Activated naive CD8-positive, alpha-beta T cell treated with anti-CD3 and anti-CD28 coated beads, Interleukin-2, amount 10 ng/mL, durations not matched to agents 7 days and 5 days (primary cell): Measurements from ENCODE around the gene TMEM121. TPM values are rescaled to one million over a fixed set of nuclear protein-coding genes. Genes with fewer than 3 reads are reported as not detected.

Experiments
- ATAC-seq: fragments of 150-1000 bp; cut with Tn5 transposase; one replicate; pipeline ENCODE4 v1.10.0; 2021; ENCODE audit warnings: low read depth, moderate library complexity
- POLR2A ChIA-PET: fragments of 350-600 bp; sonication (Branson Sonifier 250); formaldehyde crosslinking; loops from one replicate; lab custom pipeline; 2021; ENCODE audit warnings: antibody characterized with exemption; lab: Charles Lee
- DNase-seq: peaks from one replicate; pipeline ENCODE4 v3.0.0; 2021
- H3K27ac Mint-ChIP-seq: one replicate; pipeline ENCODE4 v1.8.0; 2022; ENCODE audit warnings: mild to moderate bottlenecking, mixed read lengths
- H3K27me3 Mint-ChIP-seq: one replicate; pipeline ENCODE4 v1.8.0; 2022; ENCODE audit warnings: mild to moderate bottlenecking, moderate library complexity, mixed read lengths
- H3K36me3 Mint-ChIP-seq: one replicate; pipeline ENCODE4 v1.8.0; 2021; ENCODE audit warnings: mild to moderate bottlenecking, mixed read lengths
- H3K4me1 Mint-ChIP-seq: one replicate; pipeline ENCODE4 v1.8.0; 2021; ENCODE audit warnings: mixed read lengths
- H3K4me3 Mint-ChIP-seq: one replicate; pipeline ENCODE4 v1.8.0; 2022; ENCODE audit warnings: mild to moderate bottlenecking, moderate library complexity, mixed read lengths
- H3K9me3 Mint-ChIP-seq: one replicate; pipeline ENCODE4 v1.8.0; 2021; ENCODE audit warnings: mixed read lengths
- total RNA-seq, 2 experiments: library from RNA; stranded (reverse); gene quantifications; one replicate each; pipeline ENCODE4 v1.2.3, GENCODE V29; 2021

TMEM121 gene
- total RNA-seq, 2 experiments from 2014 or later: 8.1 to 8.8 TPM

DNA sequence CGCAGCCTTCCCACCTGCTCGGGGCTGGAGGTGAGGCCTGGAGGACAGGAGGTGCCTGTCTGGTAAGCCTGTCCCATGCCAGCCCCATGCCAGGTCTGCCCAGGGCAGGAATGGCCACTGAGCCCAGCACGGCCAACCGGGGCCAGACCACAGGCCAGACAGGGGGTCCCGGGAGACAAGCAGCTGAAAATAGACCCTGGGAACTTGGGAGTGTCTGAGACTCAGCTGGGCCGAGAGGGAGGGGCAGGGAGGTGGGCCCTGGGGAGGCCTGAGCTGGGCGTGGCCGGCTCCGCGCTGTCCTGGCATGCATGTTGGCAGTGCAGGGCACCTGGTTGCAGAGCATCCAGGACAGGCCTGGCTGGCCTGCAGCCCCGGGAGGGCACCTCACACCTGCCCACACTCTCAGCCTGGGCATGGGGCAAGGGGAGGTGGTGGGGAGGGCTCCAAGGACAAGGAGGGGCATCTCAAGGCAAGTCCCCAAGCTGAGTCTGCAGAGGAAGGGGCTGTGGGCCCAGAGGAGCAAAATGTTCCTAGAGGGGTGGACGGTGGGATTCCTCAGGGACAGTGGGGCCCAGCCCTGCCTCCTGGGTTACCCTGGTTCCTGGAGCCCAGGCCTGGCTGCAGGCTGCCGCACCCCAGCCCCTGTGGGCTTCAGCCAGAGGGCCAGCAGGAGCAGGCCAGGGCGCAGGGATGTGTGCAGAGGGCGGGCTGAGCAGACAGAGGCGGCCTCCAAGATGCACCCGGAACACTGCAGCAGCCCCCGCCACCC is 42.9 kb upstream of the TMEM121 start:
- H3K4me3 Mint-ChIP-seq: no peak overlapping the region
- peak overlapping the region; percentile 97 for H3K27ac Mint-ChIP-seq
- POLR2A ChIA-PET: interaction anchor here (1.0 to 3.1 kb wide), 3 partner anchors 8 to 183 kb away, joined by 3 to 118 read pairs (median 7); partner anchors contain the start of genes BRF1 and TEDC1
- H3K27me3 Mint-ChIP-seq: peaks cover 10% of the 10 kb centered on the region
- no peak for ATAC-seq
- H3K4me1 Mint-ChIP-seq: peaks cover 25% of the 10 kb centered on the region
- no peaks in the 10 kb centered on the region for H3K36me3 Mint-ChIP-seq
- no peak for DNase-seq
- no peaks in the 10 kb centered on the region for H3K9me3 Mint-ChIP-seq

DNA sequence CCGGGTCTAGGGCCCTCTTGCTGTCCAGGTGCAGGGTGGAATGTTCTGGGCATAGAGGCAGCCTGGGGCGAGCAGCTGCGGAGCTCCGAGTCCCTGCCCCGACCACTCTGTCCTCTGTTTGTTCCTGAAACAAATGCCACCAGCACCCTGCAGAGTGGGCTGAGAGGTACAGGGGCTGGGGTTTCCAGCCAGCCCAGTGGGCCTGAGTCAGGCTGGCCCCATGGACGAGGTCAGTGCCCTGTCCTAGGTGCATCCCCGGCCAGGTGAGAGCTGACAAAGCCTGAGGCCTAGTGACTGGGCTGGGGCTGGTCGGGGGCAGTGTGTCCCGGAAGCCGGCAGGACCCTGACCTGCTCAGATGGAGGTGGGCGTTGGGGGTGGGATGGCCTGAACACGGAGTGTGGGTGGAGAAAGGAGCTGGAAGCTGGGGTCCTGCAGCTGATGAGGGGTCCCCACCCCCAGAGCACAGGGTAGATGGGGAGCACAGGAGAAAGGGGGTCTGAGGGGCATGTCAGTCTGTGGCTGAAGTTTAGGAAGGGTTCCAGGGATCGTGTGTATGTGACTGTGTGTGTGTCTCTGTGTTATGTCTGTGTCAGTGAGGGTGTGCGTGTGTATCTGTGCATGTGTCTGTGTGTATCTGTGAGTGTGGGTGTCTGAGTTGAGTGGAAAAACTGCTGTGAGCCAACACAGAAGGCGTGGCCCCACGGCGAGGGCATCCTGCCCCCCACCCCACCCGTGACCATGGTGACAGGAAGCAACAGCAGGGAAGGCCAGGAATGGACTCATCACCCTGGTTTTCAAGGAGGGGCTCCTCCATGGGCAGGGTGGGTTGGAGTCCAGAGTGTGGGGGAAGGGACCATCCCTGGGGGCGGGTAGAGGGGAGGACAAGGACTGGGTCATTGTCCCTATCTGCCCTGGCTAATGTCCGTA is 42.0 kb upstream of the TMEM121 start:
- peak overlapping the region; percentile 71 for H3K27ac Mint-ChIP-seq
- ATAC-seq: no peak
- peaks cover 30% of the 10 kb centered on the region for H3K4me1 Mint-ChIP-seq
- no peak for DNase-seq
- H3K4me3 Mint-ChIP-seq: no peak overlapping the region
- POLR2A ChIA-PET: no interaction called here
- H3K36me3 Mint-ChIP-seq: no peaks in the 10 kb centered on the region
- H3K9me3 Mint-ChIP-seq: no peaks in the 10 kb centered on the region
- H3K27me3 Mint-ChIP-seq: peaks cover 8% of the 10 kb centered on the region

DNA sequence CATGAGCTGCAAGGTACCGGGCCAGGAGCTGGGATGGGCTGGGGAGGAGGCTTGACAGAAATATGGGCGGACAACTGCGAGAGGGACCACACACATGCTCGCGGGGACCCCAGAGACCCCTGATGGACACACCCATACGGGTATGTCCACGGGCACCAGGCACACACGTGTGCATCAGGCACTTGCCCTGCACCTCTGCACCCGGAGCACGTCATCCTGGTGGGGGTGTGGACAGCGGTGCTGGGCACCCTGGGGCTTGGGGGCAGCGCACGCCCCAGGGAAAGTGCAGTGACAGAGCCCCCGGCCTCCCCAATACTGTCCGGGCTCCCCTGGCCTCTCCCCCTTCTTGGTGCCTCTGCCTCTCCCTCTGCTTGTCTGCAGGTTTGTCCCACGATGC is 41.4 kb upstream of the TMEM121 start:
- no peak for ATAC-seq
- peaks cover 1% of the 10 kb centered on the region for H3K27me3 Mint-ChIP-seq
- DNase-seq: no peak
- no peaks in the 10 kb centered on the region for H3K36me3 Mint-ChIP-seq
- no peak overlapping the region for H3K27ac Mint-ChIP-seq
- peaks cover 30% of the 10 kb centered on the region for H3K4me1 Mint-ChIP-seq
- H3K9me3 Mint-ChIP-seq: no peaks in the 10 kb centered on the region
- POLR2A ChIA-PET: no interaction called here
- H3K4me3 Mint-ChIP-seq: no peak overlapping the region

DNA sequence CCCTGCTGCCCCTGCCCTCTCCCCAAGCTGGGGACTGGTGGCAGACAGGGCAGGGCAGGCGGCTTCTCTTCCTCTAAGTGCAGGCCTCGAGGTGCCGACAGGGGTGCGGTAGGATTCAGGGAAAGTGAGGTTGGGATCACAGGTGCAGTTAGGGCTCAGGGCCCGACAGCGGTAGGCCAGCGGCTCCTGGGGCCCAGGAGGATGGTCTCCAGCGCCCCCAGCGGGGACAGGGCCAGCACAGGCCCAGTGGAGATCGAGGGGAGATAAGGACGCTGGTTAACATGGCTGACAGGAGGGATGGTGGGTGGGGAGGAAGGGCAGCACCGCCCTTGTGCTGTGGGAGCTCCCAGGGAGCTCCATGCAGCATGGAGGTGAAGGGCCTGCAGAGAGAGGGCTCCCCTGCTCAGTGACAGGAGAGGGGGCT is 40.6 kb upstream of the TMEM121 start:
- Mint-ChIP-seq H3K27me3 (no peaks in the 10 kb centered on the region), H3K4me3 (peak overlapping the region; percentile 40), H3K36me3 (no peaks in the 10 kb centered on the region), H3K9me3 (no peaks in the 10 kb centered on the region), H3K27ac (no peak overlapping the region), H3K4me1 (peaks cover 28% of the 10 kb centered on the region)
- DNase-seq: peak; percentile 52
- ATAC-seq: no peak
- POLR2A ChIA-PET: interaction anchor here (0.9 kb wide), 1 partner anchor 67 kb away, joined by 5 read pairs; no protein-coding TSS in a partner anchor

DNA sequence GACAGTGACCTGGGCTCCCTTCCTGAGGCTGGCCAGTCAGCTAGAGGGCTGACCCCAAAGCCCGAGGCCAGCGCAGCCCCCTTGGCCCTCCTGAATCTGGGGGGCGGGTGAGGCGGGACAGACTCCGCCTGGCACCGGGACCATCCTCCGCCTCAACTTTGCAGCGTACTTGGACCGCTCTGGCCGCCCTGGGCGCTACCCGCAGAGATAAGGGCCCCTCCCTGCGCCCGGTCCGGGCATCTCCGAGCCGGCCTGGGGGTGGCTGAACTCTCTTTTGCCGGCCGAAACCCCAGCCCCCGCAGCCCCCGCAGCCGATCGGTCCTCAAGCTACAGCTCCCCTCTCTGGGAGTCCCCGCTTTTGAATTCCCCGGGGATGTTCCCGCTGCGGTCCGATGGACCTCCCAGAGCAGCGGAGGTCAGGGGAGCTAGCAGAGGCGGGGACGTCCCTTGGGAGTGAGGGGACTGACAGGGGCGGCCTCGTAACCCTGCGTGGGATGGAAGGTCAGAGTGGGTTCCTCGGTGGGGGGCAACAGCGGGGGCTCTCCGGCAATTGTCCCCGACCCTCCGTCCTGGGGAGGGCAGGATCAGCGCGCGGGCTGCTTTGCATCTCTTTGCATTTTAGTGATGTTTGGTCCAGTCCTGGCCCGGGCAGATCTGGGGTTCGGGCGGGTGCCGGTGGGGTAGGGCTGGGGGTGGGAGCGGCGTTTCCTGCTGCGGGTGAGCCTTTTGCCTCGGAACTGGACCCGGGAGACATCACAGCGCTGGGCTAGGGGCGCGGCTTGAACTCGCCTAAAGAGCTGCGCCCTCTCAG is 40.0 kb upstream of the TMEM121 start, which contains the start of gene CRIP1:
CRIP1 (plus strand) TSS at position 724 of the 811 bp plus-strand sequence. CDS start 374 bp downstream, outside the sequence.
- Mint-ChIP-seq H3K4me3 (peak within 1 kb of the TSS; percentile 78), H3K4me1 (peaks cover 24% of the 10 kb centered on the region), H3K9me3 (no peaks in the 10 kb centered on the region), H3K27me3 (no peaks in the 10 kb centered on the region), H3K36me3 (no peaks in the 10 kb centered on the region), H3K27ac (peak within 1 kb of the TSS; percentile 91)
- POLR2A ChIA-PET: interaction anchor here (0.9 kb wide), 1 partner anchor 68 kb away, joined by 5 read pairs; no protein-coding TSS in a partner anchor
- ATAC-seq (no peak), DNase-seq (no peak)

DNA sequence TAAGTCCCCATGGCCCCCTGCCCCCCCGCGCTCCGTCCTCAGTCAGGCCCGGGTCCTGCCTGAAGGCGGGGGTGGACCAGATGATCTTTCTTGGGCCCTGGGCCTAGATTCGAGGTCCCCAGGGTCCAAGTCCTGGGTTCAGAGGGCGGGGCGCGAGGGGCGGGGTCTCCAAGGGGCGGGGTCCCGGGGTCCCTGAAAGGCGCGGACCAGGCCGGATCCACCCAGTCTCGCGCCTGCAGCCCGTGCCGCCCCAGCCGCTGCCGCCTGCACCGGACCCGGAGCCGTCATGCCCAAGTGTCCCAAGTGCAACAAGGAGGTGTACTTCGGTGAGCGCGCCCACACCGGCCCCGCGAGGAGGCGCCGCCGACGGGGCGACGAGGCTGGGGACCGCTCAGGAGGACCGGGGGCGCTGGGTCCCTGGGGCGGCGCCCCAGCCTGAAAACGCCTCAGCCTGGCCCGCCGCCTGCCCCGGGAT is 39.4 kb upstream of the TMEM121 start:
- POLR2A ChIA-PET: no interaction called here
- Mint-ChIP-seq H3K27me3 (no peaks in the 10 kb centered on the region), H3K4me3 (peak overlapping the region; percentile 78), H3K36me3 (no peaks in the 10 kb centered on the region), H3K4me1 (peaks cover 24% of the 10 kb centered on the region), H3K9me3 (no peaks in the 10 kb centered on the region), H3K27ac (peak overlapping the region; percentile 38)
- DNase-seq (peak; percentile 76), ATAC-seq (no peak)

DNA sequence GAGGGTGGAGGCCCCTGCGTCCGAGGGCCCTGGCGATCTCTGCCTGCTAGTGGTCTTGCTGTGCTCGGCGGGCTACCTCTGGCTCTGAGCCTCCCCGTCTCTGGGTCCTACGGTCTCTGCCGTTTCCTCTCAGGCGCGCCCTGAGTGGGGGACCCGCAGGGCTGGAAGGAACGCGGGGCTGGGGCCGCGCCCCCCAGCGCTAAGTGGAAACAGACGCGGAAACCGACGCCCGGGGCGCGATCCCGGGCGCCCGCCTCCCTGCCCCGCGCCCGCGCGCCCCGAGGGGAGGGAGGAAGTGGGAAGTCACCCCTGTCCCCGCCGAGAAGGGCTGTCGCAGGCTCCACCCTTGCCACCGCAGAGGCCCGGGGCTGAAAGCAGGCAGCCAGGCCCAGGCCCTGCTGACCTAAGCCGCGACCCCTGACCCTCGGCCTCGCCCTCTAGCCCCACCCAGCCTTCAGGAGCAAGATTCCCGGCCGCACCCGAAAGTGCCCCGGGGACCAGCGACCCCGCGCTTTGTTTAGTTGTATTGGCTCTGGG is 38.9 kb upstream of the TMEM121 start:
- no peaks in the 10 kb centered on the region for H3K27me3 Mint-ChIP-seq
- H3K4me1 Mint-ChIP-seq: peaks cover 20% of the 10 kb centered on the region
- peak overlapping the region; percentile 91 for H3K27ac Mint-ChIP-seq
- POLR2A ChIA-PET: no interaction called here
- H3K9me3 Mint-ChIP-seq: no peaks in the 10 kb centered on the region
- DNase-seq (peak; percentile 84), ATAC-seq (peak; percentile 1)
- H3K36me3 Mint-ChIP-seq: no peaks in the 10 kb centered on the region
- peak overlapping the region; percentile 78 for H3K4me3 Mint-ChIP-seq

DNA sequence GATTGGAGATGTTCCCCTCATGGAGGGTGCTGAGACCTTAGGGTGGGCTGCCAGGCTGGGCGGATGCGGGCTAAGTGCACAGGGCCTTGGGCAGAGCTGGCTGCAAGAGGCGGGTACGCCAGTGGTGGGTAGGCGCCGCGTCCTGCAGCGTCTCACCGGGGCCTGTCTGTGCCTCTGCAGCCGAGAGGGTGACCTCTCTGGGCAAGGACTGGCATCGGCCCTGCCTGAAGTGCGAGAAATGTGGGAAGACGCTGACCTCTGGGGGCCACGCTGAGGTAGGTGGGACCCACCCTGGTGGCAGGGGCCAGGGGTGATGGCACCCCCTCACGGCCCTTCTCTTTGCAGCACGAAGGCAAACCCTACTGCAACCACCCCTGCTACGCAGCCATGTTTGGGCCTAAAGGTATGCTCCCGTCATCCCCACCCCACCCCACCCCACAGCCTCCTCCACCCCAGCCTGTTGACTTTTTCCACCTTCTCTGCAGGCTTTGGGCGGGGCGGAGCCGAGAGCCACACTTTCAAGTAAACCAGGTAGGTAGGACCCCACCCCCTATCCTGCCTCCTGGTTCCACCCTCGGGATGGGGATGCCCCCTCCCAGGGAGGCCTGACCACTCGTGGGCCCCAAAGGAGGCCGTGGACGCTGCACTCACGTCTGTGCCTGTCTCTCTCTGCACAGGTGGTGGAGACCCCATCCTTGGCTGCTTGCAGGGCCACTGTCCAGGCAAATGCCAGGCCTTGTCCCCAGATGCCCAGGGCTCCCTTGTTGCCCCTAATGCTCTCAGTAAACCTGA is 38.2 kb upstream of the TMEM121 start:
- POLR2A ChIA-PET: interaction anchor here (5.7 kb wide), 1 partner anchor 7 kb away, joined by 118 read pairs; no protein-coding TSS in a partner anchor
- peaks cover 20% of the 10 kb centered on the region for H3K4me1 Mint-ChIP-seq
- peak; percentile 70 for DNase-seq

DNA sequence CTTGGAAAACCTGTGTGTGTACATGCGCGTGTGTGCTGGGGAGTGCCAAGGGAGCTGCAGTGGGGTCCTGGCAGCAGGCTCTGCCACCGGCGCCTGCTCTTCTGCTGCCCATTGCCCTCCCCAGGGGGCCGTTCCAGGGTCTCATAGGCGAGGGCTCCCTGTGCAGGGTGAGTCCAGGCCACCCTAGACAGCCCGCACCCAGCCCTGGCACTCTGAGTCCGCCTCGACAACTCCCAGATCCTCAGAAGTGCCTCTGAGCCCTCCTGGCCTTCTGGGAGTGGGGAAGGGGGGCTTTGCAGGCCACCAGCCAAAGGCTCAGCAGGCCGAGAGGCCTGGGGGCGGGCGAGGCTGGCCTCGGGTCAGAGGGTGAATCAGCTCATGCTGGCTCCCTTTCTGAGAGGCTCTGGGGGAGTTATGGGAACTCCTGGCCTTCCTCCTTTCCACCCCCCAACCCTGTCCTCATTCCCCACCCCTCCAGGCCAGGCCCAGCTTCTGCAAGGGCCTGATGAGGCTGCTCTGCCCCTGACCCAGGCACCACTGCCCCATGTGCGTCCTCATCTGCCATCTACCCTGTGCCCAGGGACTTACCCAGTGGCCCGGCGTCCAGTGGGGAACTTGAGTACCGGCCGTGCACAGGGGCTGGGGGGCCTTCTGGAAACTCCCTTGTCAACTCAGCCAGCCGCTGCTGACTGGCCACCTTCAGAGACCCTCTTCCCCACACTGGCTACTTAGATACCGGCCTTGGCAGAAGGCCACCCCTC is 37.4 kb upstream of the TMEM121 start:
- Mint-ChIP-seq H3K36me3 (no peaks in the 10 kb centered on the region), H3K4me1 (peaks cover 20% of the 10 kb centered on the region), H3K4me3 (peak overlapping the region; percentile 78), H3K9me3 (no peaks in the 10 kb centered on the region), H3K27me3 (no peaks in the 10 kb centered on the region), H3K27ac (peak overlapping the region; percentile 82)
- POLR2A ChIA-PET: interaction anchor here (0.8 to 5.7 kb wide), 10 partner anchors 7 to 468 kb away, joined by 3 to 118 read pairs (median 6); partner anchors contain the start of genes BRF1, CDCA4, PACS2 and TEX22
- ATAC-seq (no peak), DNase-seq (no peak)

More for the DNA sequence above, 38.2 kb upstream of the TMEM121 start:
- ATAC-seq: no peak
- peak overlapping the region; percentile 78 for H3K4me3 Mint-ChIP-seq
- no peaks in the 10 kb centered on the region for H3K27me3 Mint-ChIP-seq
- H3K27ac Mint-ChIP-seq: peak overlapping the region; percentile 91
- no peaks in the 10 kb centered on the region for H3K36me3 Mint-ChIP-seq
- H3K9me3 Mint-ChIP-seq: no peaks in the 10 kb centered on the region

DNA sequence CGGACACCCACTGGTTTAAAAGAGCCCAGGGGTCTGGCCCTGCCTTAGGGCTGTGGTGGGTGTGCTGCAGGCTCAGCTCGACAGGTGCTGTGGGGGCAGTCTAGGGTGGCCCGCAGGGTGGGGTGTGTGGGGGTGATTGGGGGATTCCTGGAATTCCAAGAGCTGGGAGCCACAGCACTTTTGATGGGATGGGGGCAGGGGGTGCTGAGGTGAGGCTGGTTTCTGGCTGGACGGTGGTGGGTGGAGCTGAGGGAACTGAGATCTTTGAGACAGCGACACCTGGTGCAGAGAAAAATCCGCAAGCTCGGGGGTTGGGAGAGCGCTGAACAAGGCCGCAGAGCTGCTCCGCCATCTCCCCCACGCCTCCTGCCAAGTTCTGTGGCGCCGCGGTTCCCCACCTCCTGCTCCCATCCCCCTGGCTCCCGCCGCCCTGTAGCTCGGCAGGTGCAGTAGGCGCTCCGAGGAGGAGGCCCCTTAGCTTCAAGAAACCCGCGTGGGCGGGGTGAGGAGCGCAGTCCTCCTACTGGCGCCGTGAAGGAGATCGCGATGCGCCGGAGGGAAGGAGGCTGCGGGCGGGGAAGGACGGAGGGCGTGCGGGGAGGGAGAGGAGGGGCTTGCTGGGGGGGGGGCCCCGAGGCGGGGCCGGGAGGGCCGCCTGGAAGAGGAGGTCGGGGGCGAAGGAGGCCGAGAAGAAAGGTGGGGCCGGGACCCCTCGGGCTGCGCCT is 36.7 kb upstream of the TMEM121 start:
- peak overlapping the region; percentile 82 for H3K27ac Mint-ChIP-seq
- DNase-seq: peak; percentile 85
- POLR2A ChIA-PET: interaction anchor here (0.7 to 5.7 kb wide), 13 partner anchors 8 to 469 kb away, joined by 3 to 118 read pairs (median 4); partner anchors contain the start of genes BRF1, CDCA4, PACS2 and TEX22
- peak overlapping the region; percentile 78 for H3K4me3 Mint-ChIP-seq
- peak; percentile 3 for ATAC-seq
- H3K9me3 Mint-ChIP-seq: no peaks in the 10 kb centered on the region
- peaks cover 15% of the 10 kb centered on the region for H3K4me1 Mint-ChIP-seq
- H3K36me3 Mint-ChIP-seq: no peaks in the 10 kb centered on the region
- H3K27me3 Mint-ChIP-seq: no peaks in the 10 kb centered on the region
